GM12878 (cell line): ENCODE measurements around the gene KIAA2012.

ENCODE experiments used
- ATF7 ChIP-seq: fragments of 450-650 bp; IDR thresholded peaks from 2 replicates; pipeline ENCODE4 v1.6.1; 2016; ENCODE audit warnings: low read depth, mild to moderate bottlenecking
- BCLAF1 ChIP-seq: fragments of 450-650 bp; IDR thresholded peaks from 2 replicates; pipeline ENCODE4 v1.6.1; 2017; ENCODE audit warnings: antibody characterized with exemption, mild to moderate bottlenecking, moderate library complexity
- BHLHE40 ChIP-seq, 2 experiments: fragments of 450-650 bp in 1 of 2; IDR thresholded peaks; 2 replicates each; pipeline ENCODE4 v1.6.1; 2011 to 2017; ENCODE audit warnings: low read depth in 2 of 2, borderline replicate concordance in 1 of 2, improper control_type of control experiment in 1 of 2, low read length in 1 of 2, mild to moderate bottlenecking in 1 of 2
- CREB1 ChIP-seq: IDR thresholded peaks from 2 replicates; pipeline ENCODE4 v1.6.1; 2012; ENCODE audit warnings: low read depth, mild to moderate bottlenecking, inconsistent platforms
- CTCF ChIP-seq, 3 experiments: IDR thresholded peaks in 2 of 3; conservative IDR thresholded peaks in 1 of 3; 2 replicates each; pipeline ENCODE4 v1.5.1; 2011; ENCODE audit warnings: low read depth in 3 of 3, low read length in 3 of 3, mild to moderate bottlenecking in 3 of 3, control low read depth in 2 of 3, moderate library complexity in 2 of 3, inconsistent platforms in 1 of 3, mixed read lengths in 1 of 3; ENCODE audit not compliant: control insufficient read depth in 2 of 3, insufficient read depth in 1 of 3; ENCODE audit errors: extremely low read depth in 1 of 3
- E2F4 ChIP-seq: IDR thresholded peaks from 2 replicates; pipeline ENCODE4 v1.6.1; 2012; ENCODE audit warnings: low read depth, low read length, improper control_type of control experiment
- EGR1 ChIP-seq, 2 experiments: IDR thresholded peaks; 1 replicate in 1 of 2; 2 replicates in 1 of 2; pipeline ENCODE4 v1.6.1; 2011 to 2012; ENCODE audit warnings: low read depth in 2 of 2, low read length in 2 of 2, borderline replicate concordance in 1 of 2, mild to moderate bottlenecking in 1 of 2, moderate library complexity in 1 of 2
- EZH2 ChIP-seq: IDR thresholded peaks from 2 replicates; pipeline ENCODE4 v1.6.1; 2012; ENCODE audit warnings: low read depth, mild to moderate bottlenecking, control low read depth, inconsistent platforms, low read length, borderline replicate concordance; ENCODE audit not compliant: control insufficient read depth
- MXI1 ChIP-seq: fragments of 150-350 bp; IDR thresholded peaks from 2 replicates; pipeline ENCODE4 v1.6.1; 2011; ENCODE audit warnings: low read depth, mild to moderate bottlenecking, inconsistent platforms, low read length, improper control_type of control experiment
- REST ChIP-seq: IDR thresholded peaks from 2 replicates; pipeline ENCODE4 v1.6.1; 2012; ENCODE audit warnings: mild to moderate bottlenecking, low read depth, low read length

GRCh38 chr2:202067589-202067988, 5.5 kb upstream of the KIAA2012 start:
- TF ChIP-seq ATF7: no peak
- TF ChIP-seq EZH2: no peak
- no peak for TF ChIP-seq BHLHE40 (IDR thresholded peaks at IDR 0.05; ENCODE audit: borderline replicate concordance in 1 of 2, low read depth in 2 of 2, low read length in 1 of 2)
- no peak for TF ChIP-seq CTCF (IDR thresholded peaks at IDR 0.05 in 2 of 3, conservative IDR thresholded peaks at IDR 0.05 in 1 of 3; ENCODE audit: control insufficient read depth in 2 of 3, extremely low read depth in 1 of 3, insufficient read depth in 1 of 3, low read depth in 3 of 3, low read length in 3 of 3)
- TF ChIP-seq E2F4: no peak
- no peak for TF ChIP-seq BCLAF1
- TF ChIP-seq EGR1 (IDR thresholded peaks at IDR 0.05; ENCODE audit: borderline replicate concordance in 1 of 2, low read depth in 2 of 2, low read length in 2 of 2): no peak
- TF ChIP-seq CREB1: no peak
- TF ChIP-seq REST: no peak
- TF ChIP-seq MXI1: no peak
